ENCODE measurements around the gene GNPDA1. TPM values are rescaled to one million over a fixed set of nuclear protein-coding genes. Genes with fewer than 3 reads are reported as not detected.

GNPDA1 gene
- total and polyA plus RNA-seq, 10 of the 15 experiments (the other 5 are each of a cell fraction or from before 2014, with no cell fraction given), result 1.0 to 11.9 (median 3.9) TPM

DNA sequence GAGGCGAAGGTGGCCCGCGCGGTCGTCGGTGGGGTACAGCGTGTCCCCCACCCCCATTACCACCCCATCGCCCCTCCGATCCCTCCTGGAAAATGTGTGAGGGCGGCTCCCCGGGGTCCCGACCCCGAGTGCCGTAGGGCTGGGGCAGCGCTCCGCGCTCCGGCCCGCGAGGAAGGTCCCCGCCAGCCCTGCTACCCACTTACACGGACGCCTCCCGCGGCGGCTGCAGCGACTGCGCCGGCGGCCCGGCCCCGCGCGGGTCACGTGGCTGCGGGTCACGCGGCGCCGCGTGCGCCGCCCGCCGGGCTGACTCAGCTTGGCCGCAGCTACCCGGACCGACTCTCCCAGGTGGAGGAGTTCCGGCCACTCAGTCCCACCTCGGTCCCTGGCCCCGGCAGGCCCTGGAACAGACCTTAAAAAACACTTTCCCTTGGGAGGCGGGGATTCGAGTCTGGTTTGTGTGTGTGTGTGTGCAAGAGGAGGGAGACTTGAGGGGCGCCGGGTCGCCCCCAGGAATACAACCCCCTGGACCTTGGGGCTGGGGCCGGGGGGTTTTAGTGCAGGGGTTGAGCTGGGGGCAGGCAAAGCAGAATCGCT is at the start of gene GNPDA1 (continued):
- TF ChIP-seq IKZF1 (conservative IDR thresholded peaks at IDR 0.05), result peak; percentile 64; the same call in 1 of the 2 replicates
- TF ChIP-seq, protein P1, sequence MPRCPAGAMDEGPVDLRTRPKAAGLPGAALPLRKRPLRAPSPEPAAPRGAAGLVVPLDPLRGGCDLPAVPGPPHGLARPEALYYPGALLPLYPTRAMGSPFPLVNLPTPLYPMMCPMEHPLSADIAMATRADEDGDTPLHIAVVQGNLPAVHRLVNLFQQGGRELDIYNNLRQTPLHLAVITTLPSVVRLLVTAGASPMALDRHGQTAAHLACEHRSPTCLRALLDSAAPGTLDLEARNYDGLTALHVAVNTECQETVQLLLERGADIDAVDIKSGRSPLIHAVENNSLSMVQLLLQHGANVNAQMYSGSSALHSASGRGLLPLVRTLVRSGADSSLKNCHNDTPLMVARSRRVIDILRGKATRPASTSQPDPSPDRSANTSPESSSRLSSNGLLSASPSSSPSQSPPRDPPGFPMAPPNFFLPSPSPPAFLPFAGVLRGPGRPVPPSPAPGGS (IDR thresholded peaks at IDR 0.05; ENCODE audit: borderline replicate concordance, insufficient read depth, low read depth, low read length, poor library complexity, severe bottlenecking), result no peak
- no peak for TF ChIP-seq GABPA (IDR thresholded peaks at IDR 0.05; ENCODE audit: low read depth)
- TF ChIP-seq YY1 (IDR thresholded peaks at IDR 0.05; ENCODE audit: low read depth, low read length), result 0 out of 2 replicates have a peak, but pooled peaks have one; percentile 33
- TF ChIP-seq, protein P2, sequence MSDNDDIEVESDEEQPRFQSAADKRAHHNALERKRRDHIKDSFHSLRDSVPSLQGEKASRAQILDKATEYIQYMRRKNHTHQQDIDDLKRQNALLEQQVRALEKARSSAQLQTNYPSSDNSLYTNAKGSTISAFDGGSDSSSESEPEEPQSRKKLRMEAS (IDR thresholded peaks at IDR 0.05; ENCODE audit: low read depth, low read length), result peak; percentile 59
- no peak for TF ChIP-seq ATF7 (IDR thresholded peaks at IDR 0.05; ENCODE audit: low read depth)
- peak; percentile 55 for TF ChIP-seq HDAC6 (IDR thresholded peaks at IDR 0.05; ENCODE audit: unreplicated experiment)
- no peak for TF ChIP-seq NFXL1 (IDR thresholded peaks at IDR 0.05; ENCODE audit: borderline replicate concordance)
- TF ChIP-seq SMC3 (IDR thresholded peaks at IDR 0.05; ENCODE audit: borderline replicate concordance, low read length), result no peak
- peak; percentile 33; the same call in 1 of the 2 replicates for TF ChIP-seq RB1 (IDR thresholded peaks at IDR 0.05; ENCODE audit: borderline replicate concordance)
- TF ChIP-seq CHD4 (IDR thresholded peaks at IDR 0.05), result no peak
- TF ChIP-seq, protein P3, sequence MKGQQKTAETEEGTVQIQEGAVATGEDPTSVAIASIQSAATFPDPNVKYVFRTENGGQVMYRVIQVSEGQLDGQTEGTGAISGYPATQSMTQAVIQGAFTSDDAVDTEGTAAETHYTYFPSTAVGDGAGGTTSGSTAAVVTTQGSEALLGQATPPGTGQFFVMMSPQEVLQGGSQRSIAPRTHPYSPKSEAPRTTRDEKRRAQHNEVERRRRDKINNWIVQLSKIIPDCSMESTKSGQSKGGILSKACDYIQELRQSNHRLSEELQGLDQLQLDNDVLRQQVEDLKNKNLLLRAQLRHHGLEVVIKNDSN (IDR thresholded peaks at IDR 0.05; ENCODE audit: borderline replicate concordance, extremely low read length, insufficient read depth, low read depth, low read length), result peak; percentile 97
- TF ChIP-seq, protein P4, sequence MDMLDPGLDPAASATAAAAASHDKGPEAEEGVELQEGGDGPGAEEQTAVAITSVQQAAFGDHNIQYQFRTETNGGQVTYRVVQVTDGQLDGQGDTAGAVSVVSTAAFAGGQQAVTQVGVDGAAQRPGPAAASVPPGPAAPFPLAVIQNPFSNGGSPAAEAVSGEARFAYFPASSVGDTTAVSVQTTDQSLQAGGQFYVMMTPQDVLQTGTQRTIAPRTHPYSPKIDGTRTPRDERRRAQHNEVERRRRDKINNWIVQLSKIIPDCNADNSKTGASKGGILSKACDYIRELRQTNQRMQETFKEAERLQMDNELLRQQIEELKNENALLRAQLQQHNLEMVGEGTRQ (IDR thresholded peaks at IDR 0.05; ENCODE audit: borderline replicate concordance, low read depth, low read length), result peak; percentile 82
- peak; percentile 86; the same call in 1 of the 2 replicates for TF ChIP-seq BACH1 (IDR thresholded peaks at IDR 0.05; ENCODE audit: borderline replicate concordance)
- TF ChIP-seq ZBED1 (IDR thresholded peaks at IDR 0.05; ENCODE audit: borderline replicate concordance), result no peak
- peak; percentile 45; the same call in 1 of the 2 replicates for TF ChIP-seq POLR2AphosphoS5 (IDR thresholded peaks at IDR 0.05; ENCODE audit: low read length)
- TF ChIP-seq BHLHE40 (IDR thresholded peaks at IDR 0.05; ENCODE audit: borderline replicate concordance in 1 of 2, low read depth in 2 of 2, low read length in 1 of 2), result peak; percentile 91 to 98
- no peak for TF ChIP-seq NFIC (IDR thresholded peaks at IDR 0.05; ENCODE audit: low read depth, low read length)

Data from GM12878 (cell line).